Coronary artery (tissue), 2 donors: ENCODE data around the gene CIB4.

Experiments
- DNase-seq: peaks from one replicate; pipeline ENCODE4 v3.0.0-alpha.2; 2017; ENCODE audit warnings: low spot score
- H3K27ac ChIP-seq, 2 donors: fragments of 200-600 bp; sonication (generic); one replicate each; pipeline ENCODE4 v1.5.1; 2016 to 2019
- H3K4me3 ChIP-seq: fragments of 200-600 bp; sonication (generic); 2 replicates; pipeline ENCODE4 v1.5.1; 2016; ENCODE audit warnings: mild to moderate bottlenecking, moderate library complexity
- CTCF ChIP-seq: fragments of 200-600 bp; sonication (generic); IDR thresholded peaks from one replicate; pipeline ENCODE4 v1.5.1; 2019; ENCODE audit warnings: antibody characterized with exemption

Gene CIB4

GRCh38 chr2:26640781-26641564, at the start of gene CIB4:
Gene CIB4 (minus strand): TSS chr2:26641366. CDS start chr2:26641314, 52 bp downstream.
- no peak within 1 kb of the TSS for H3K27ac ChIP-seq
- no peak within 1 kb of the TSS for H3K4me3 ChIP-seq
- DNase-seq: no peak
- no peak for TF ChIP-seq CTCF

- Histone ChIP-seq H3K27ac (no peak overlapping the region), H3K4me3 (no peak overlapping the region)
- TF ChIP-seq CTCF: no peak
- DNase-seq: no peak
Measured at GRCh38 chr2:26687801-26688200, 46.6 kb upstream of the CIB4 start.

GRCh38 chr2:26687328-26687727, 46.2 kb upstream of the CIB4 start:
- no peak for TF ChIP-seq CTCF
- no peak overlapping the region for H3K4me3 ChIP-seq
- DNase-seq: no peak
- no peak overlapping the region for H3K27ac ChIP-seq

- TF ChIP-seq CTCF: no peak
- DNase-seq: no peak
- Histone ChIP-seq H3K4me3 (no peak overlapping the region), H3K27ac (no peak overlapping the region)
Measured at GRCh38 chr2:26685989-26686839, 45.0 kb upstream of the CIB4 start.

GRCh38 chr2:26685341-26685740, 44.2 kb upstream of the CIB4 start:
- no peak for DNase-seq
- no peak overlapping the region for H3K27ac ChIP-seq
- H3K4me3 ChIP-seq: no peak overlapping the region
- no peak for TF ChIP-seq CTCF

- TF ChIP-seq CTCF: no peak
- H3K27ac ChIP-seq: no peak overlapping the region
- no peak overlapping the region for H3K4me3 ChIP-seq
- DNase-seq: no peak
Measured at GRCh38 chr2:26683583-26683982, 42.4 kb upstream of the CIB4 start.
